HuH-7 (cell line): ENCODE measurements around the gene RUNX2.

Experiments
- DNase-seq: peaks from one replicate; pipeline ENCODE4 v3.0.0; 2011; ENCODE audit warnings: low spot score

The RUNX2 gene

DNA sequence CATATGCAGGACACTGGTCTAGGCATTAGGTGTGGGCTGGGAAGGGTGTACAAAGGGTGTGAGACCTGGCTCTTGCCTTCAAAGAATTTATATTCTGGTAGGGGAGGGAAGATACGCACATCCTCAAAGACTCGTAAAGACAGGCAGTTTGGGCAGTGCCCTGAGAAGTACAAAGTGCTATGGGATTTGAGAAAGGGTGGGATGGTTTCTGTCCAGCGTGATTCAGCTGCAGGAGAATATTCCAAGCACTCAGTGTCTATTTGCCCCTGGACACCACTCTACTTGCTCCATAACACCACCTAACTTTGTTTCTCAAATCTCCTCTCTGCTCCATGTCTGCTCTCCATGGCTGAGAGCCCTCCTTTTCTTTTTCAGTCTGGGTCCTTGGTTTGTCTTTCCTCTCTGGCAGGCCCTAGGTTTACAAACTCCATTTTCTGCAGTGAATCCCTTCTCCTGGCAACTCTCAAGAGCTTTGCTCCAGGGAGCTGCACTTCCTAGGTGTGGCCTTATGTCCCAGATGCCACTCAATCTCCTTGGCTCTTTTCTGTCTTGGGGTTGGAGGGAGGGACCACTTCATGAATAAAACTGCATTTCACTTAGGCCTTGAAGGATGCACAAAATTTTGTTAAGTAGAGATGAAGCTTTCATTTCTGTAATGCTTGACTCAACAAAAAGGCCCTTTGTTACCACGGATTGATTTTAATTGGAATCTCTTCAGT is 377.2 kb downstream of the RUNX2 start:
- DNase-seq, result no peak

DNA sequence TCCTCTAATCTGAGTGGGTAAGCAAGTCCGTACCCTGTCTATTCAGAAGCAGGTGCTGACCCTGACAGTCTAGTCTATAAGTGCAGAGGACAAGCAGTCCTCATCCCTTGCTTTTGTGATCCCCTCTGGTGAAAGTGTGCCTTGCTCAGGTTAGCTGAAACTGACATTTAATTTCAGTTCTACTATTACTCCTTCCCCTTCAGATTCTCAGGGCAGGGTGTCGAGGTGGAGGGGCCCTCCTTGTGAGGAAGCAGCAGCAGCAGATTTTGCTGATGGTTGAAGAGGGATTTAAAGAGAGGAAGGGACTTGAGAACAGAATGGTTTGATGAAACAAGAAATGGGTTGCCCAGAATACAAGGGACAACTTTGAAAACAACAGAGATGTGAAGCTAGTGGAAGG is 378.2 kb downstream of the RUNX2 start:
- DNase-seq, result no peak

DNA sequence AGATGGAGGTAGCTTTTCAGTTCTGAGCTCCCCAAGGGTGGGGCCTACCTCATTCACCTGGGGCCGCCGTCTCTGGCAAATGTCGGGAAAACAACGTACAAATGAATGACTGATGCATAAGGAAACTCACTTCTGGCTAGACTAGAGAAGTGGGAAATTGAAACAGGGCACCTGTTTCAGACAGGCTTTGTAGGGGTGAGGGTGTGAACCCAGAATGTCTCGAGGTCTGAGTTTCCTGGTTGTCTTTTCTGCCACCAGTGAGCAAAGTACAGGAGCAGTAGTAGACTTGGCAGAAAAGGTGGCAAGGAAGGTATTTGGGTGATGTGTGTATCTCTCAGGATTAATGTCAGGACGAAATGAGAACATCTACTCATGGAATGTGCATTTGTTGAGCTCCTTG is 379.0 kb downstream of the RUNX2 start:
- no peak for DNase-seq

DNA sequence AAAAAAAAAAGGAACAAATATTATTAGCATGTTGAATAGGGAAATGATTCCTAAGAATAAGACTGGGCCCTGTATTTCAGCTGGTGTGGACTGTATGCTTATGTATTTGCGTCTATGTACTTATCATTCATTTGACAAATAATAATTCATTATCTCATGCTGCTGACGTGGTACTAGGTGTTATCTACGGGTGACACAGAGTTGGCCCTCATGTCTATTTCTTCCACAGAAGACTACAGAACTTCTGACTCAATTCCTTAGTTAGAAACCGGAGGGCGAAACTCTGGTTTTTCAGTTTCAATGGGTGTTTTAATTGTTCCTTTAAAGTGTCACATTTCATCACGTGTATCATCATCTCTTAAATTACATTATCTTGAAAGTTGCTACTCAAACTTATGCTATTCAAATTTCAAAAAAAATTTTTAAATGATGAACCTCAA is 381.7 kb downstream of the RUNX2 start:
- DNase-seq, result no peak

DNA sequence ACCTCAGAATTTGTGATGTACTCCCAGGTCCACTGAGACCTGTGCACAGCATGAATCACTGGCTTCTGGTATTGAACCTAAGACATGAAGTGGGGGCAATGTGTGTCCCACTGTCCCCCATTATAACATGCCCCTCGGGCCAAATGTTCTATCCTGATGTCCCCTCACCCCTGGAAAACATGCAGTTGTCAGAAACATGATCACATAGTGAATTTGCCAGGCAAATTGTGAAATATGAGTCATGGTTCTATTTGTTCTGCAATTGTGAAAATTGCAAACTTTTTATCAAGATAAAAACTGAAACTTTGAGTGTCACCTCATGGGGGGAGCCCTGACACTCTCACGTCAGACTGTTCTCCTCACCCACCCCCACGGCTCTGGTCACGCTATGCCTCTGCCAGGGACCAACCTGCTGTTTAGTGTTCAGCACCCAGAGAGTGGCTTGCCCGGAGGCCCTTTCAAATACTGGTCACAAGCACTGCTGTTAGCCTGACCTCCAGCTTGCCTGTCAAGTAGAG is 382.2 kb downstream of the RUNX2 start:
- DNase-seq, result no peak

DNA sequence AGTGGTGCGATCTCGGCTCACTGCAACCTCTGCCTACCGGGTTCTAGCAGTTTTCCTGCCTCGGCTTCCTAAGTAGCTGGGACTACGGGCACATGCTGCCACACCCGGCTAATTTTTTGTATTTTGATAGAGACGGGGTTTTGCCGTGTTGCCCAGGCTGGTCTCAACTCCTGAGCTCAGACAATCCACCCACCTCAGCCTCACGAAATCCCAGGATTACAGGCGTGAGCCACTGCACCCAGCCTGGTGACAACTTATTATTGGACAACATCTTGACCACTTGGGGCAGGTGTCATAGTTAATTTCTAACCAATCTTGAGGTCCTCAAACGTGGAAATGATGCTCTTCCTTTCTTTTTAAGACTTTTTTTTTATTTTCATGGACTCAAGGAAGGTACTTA is 383.9 kb downstream of the RUNX2 start:
- DNase-seq, result no peak

DNA sequence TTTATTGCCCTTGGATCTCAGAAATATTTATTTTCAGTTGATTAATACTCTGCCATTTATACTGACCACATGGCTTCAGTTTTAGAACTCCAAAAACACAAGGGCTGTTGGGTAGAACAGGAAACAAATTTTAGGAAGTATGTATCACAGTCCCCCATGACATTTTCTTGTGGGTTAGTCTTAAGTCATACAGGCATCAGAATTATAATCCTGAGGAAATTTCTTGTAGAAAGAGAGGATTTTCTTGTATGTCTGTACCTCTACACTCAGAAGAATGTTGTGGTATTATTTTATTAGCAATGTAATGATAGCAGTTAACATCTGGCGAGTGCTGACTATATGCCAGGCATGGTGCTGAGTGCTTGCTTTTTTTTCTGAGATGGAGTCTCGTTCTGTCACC is 384.7 kb downstream of the RUNX2 start:
- no peak for DNase-seq
